WTC11 (cell line): Measurements from ENCODE around the gene TMEM250.

Experiments
- CDX4 ChIP-seq: fragments of 250-450 bp; sonication (Bioruptor Pico); IDR thresholded peaks from 2 replicates; pipeline ENCODE4 v1.9.0; 2021; ENCODE audit warnings: moderate library complexity, mild to moderate bottlenecking, inconsistent platforms, borderline replicate concordance
- CREM ChIP-seq: sonication (generic); formaldehyde crosslinking; IDR thresholded peaks from 2 replicates; pipeline ENCODE4 v1.8.1; 2022; ENCODE audit warnings: mild to moderate bottlenecking, missing genetic modification reagents, moderate library complexity
- CTCF ChIP-seq: fragments of 200-600 bp; IDR thresholded peaks from 2 replicates; pipeline ENCODE4 v1.8.0; 2022; ENCODE audit warnings: antibody characterized with exemption
- IRF2 ChIP-seq: sonication (generic); formaldehyde crosslinking; IDR thresholded peaks from 2 replicates; pipeline ENCODE4 v1.8.0; 2022; ENCODE audit warnings: low read depth, missing genetic modification reagents, borderline replicate concordance
- JUN ChIP-seq: sonication (generic); formaldehyde crosslinking; IDR thresholded peaks from 2 replicates; pipeline ENCODE4 v1.8.0; 2023; ENCODE audit warnings: mild to moderate bottlenecking, missing genetic modification reagents
- MAX ChIP-seq: sonication (generic); formaldehyde crosslinking; IDR thresholded peaks from 2 replicates; pipeline ENCODE4 v1.8.0; 2022; ENCODE audit warnings: mild to moderate bottlenecking, missing genetic modification reagents
- OVOL2 ChIP-seq: fragments of 250-450 bp; sonication (Bioruptor Pico); IDR thresholded peaks from 2 replicates; pipeline ENCODE4 v1.9.0; 2021; ENCODE audit warnings: mild to moderate bottlenecking, borderline replicate concordance
- SP1 ChIP-seq: sonication (generic); formaldehyde crosslinking; conservative IDR thresholded peaks from 2 replicates; pipeline ENCODE4 v1.8.1; 2022; ENCODE audit warnings: missing genetic modification reagents
- ZNF263 ChIP-seq: sonication (generic); formaldehyde crosslinking; IDR thresholded peaks from 2 replicates; pipeline ENCODE4 v1.8.1; 2022; ENCODE audit warnings: low read depth, mild to moderate bottlenecking, moderate library complexity, missing genetic modification reagents

- TF ChIP-seq CDX4 (CRISPR knock-in tag) (no peak), IRF2 (no peak), MAX (CRISPR knock-in tag) (no peak), OVOL2 (no peak), CTCF (no peak), CREM (CRISPR knock-in tag) (no peak), SP1 (CRISPR knock-in tag) (no peak), JUN (CRISPR knock-in tag) (no peak), ZNF263 (no peak)
These were observed 20.5 kb downstream of the TMEM250 start for GRCh38 chr9:136098210-136098609.
